A549 (cell line): ENCODE measurements around the gene ANKFY1. TPM values are rescaled to one million over a fixed set of nuclear protein-coding genes. Genes with fewer than 3 reads are reported as not detected.

ENCODE experiments used
- ATAC-seq, 2 experiments: fragments of 200-7000 bp in 1 of 2; fragments of >200 bp in 1 of 2; cut with Nextera tagmentation in 1 of 2; cut with Tn5 transposase in 1 of 2; 3 replicates each; pipeline versions ENCODE4 v1.8.0 to v1.9.1; 2018 to 2020; ENCODE audit warnings: mild to moderate bottlenecking in 1 of 2, moderate library complexity in 1 of 2
- CTCF ChIA-PET: fragments of 300-600 bp; sonication (Branson Sonifier 250); formaldehyde crosslinking; extraction: SDS; loops from one replicate; lab custom pipeline; 2021; ENCODE audit warnings: antibody characterized with exemption, inconsistent platforms; lab: Yijun Ruan, JAX
- POLR2A ChIA-PET: fragments of 350-600 bp; formaldehyde crosslinking; extraction: SDS; loops from one replicate; lab custom pipeline; 2021; ENCODE audit warnings: antibody characterized with exemption, inconsistent platforms; lab: Yijun Ruan, JAX
- DNase-seq, 2 experiments: peaks; one replicate each; pipeline versions ENCODE4 v3.0.0 to v3.0.0-alpha.2; 2011 to 2016; ENCODE audit warnings: low read depth in 1 of 2, low spot score in 1 of 2
- FAIRE-seq: peaks from 2 replicates; lab custom pipeline; 2011; peaks lifted over from hg19 to GRCh38; lab: Jason Lieb, UNC
- H3K27ac ChIP-seq, 2 experiments: fragments of >200 bp; sonication (Bioruptor Twin); formaldehyde crosslinking; 3 replicates each; pipeline ENCODE4 v1.5.1; 2016 to 2017
- H3K4me1 ChIP-seq: fragments of >200 bp; sonication (Bioruptor Twin); formaldehyde crosslinking; 3 replicates; pipeline ENCODE4 v1.6.1; 2016
- H3K4me2 ChIP-seq: fragments of >200 bp; sonication (Bioruptor Twin); formaldehyde crosslinking; 3 replicates; pipeline ENCODE4 v1.6.1; 2016
- H3K4me3 ChIP-seq: fragments of >200 bp; sonication (Bioruptor Twin); formaldehyde crosslinking; 3 replicates; pipeline ENCODE4 v1.5.1; 2016
- H3K9me3 ChIP-seq: fragments of >200 bp; sonication (Bioruptor Twin); formaldehyde crosslinking; 3 replicates; pipeline ENCODE4 v1.6.1; 2016
- CBX8 ChIP-seq: fragments of 200-600 bp; sonication (generic); IDR thresholded peaks from 2 replicates; pipeline ENCODE4 v1.6.1; 2016
- CHD4 ChIP-seq: fragments of 200-600 bp; sonication (generic); IDR thresholded peaks from 2 replicates; pipeline ENCODE4 v1.6.1; 2016; ENCODE audit warnings: antibody characterized with exemption, mild to moderate bottlenecking, borderline replicate concordance
- EHMT2 ChIP-seq: fragments of 200-600 bp; sonication (generic); IDR thresholded peaks from 2 replicates; pipeline ENCODE4 v1.6.1; 2016; ENCODE audit warnings: antibody characterized with exemption, low read depth, mild to moderate bottlenecking, moderate library complexity
- HEYL ChIP-seq: fragments of 250-450 bp; sonication (Bioruptor Pico); IDR thresholded peaks from 2 replicates; pipeline ENCODE4 v1.8.0; 2021; ENCODE audit warnings: mild to moderate bottlenecking, moderate library complexity
- KDM1A ChIP-seq: fragments of 200-600 bp; sonication (generic); IDR thresholded peaks from 2 replicates; pipeline ENCODE4 v1.6.1; 2016; ENCODE audit warnings: low read depth, mild to moderate bottlenecking
- NR3C1 ChIP-seq: fragments of >200 bp; sonication (Bioruptor Twin); formaldehyde crosslinking; IDR thresholded peaks from 3 replicates; pipeline ENCODE4 v1.6.1; 2017
- RAD21 ChIP-seq, 2 experiments: fragments of >200 bp in 1 of 2; sonication (Bioruptor Twin) in 1 of 2; formaldehyde crosslinking in 1 of 2; IDR thresholded peaks in 1 of 2; conservative IDR thresholded peaks in 1 of 2; 2 replicates in 1 of 2; 3 replicates in 1 of 2; pipeline ENCODE4 v1.6.1; 2012 to 2018; ENCODE audit warnings: inconsistent platforms in 1 of 2
- RARB ChIP-seq: fragments of 250-450 bp; sonication (Bioruptor Pico); IDR thresholded peaks from 2 replicates; pipeline ENCODE4 v1.8.0; 2021; ENCODE audit warnings: mild to moderate bottlenecking, moderate library complexity
- RFX5 ChIP-seq: fragments of 450-650 bp; IDR thresholded peaks from 2 replicates; pipeline ENCODE4 v1.7.1; 2014; ENCODE audit warnings: antibody characterized with exemption, mild to moderate bottlenecking, moderate library complexity
- RNF2 ChIP-seq: fragments of 200-600 bp; sonication (generic); IDR thresholded peaks from 2 replicates; pipeline ENCODE4 v1.6.1; 2016; ENCODE audit warnings: low read depth, mild to moderate bottlenecking, antibody characterized with exemption, moderate library complexity, borderline replicate concordance
- SREBF2 ChIP-seq: fragments of 450-650 bp; IDR thresholded peaks from 2 replicates; pipeline ENCODE4 v1.6.1; 2014; ENCODE audit warnings: mild to moderate bottlenecking, moderate library complexity
- ZFP36 ChIP-seq: fragments of 450-650 bp; IDR thresholded peaks from 2 replicates; pipeline ENCODE4 v1.6.1; 2014; ENCODE audit warnings: borderline replicate concordance; ENCODE audit not compliant: partially characterized antibody
- ZSCAN20 ChIP-seq: fragments of 250-450 bp; sonication (Bioruptor Pico); IDR thresholded peaks from 2 replicates; pipeline ENCODE4 v1.8.0; 2022; ENCODE audit warnings: mild to moderate bottlenecking, moderate library complexity
- WGBS: methylation state at CpG from one replicate; pipeline ENCODE4 v1.1.6; 2017; ENCODE audit errors: missing lambda C conversion rate; 5-methylcytosine and 5-hydroxymethylcytosine counted together
- polyA plus RNA-seq, 4 experiments: library from polyadenylated mRNA; depleted of rRNA in 3 of 4; stranded (reverse); fragments of >200 nt; fragmentation: RNase III in 1 of 4; extraction: RNeasy Plus Mini Kit Qiagen cat#74134 plus additional on column Dnase treatment in 1 of 4; gene quantifications; 2 replicates in 3 of 4; 3 replicates in 1 of 4; pipeline ENCODE4 v1.2.3, GENCODE V29; 2011 to 2017
- TF ChIP-seq, protein P1 (sequence below): fragments of 450-650 bp; IDR thresholded peaks from 2 replicates; pipeline ENCODE4 v1.6.1; 2014; ENCODE audit warnings: antibody characterized with exemption
- TF ChIP-seq, protein P2 (sequence below): fragments of 150-350 bp; IDR thresholded peaks from 2 replicates; pipeline ENCODE4 v1.6.1; 2014; ENCODE audit warnings: low read depth, mild to moderate bottlenecking, low read length
- TF ChIP-seq, protein P3 (sequence below): fragments of 250-450 bp; sonication (Bioruptor Pico); IDR thresholded peaks from 2 replicates; pipeline ENCODE4 v1.5.0; 2020; ENCODE audit warnings: low read depth, mild to moderate bottlenecking, moderate library complexity
- TF ChIP-seq, protein P4 (sequence below): fragments of >200 bp; sonication (Bioruptor Twin); formaldehyde crosslinking; IDR thresholded peaks from 2 replicates; pipeline ENCODE4 v1.6.1; 2016
- TF ChIP-seq, protein P5 (sequence below): fragments of 200-600 bp; sonication (generic); IDR thresholded peaks from 2 replicates; pipeline ENCODE4 v1.6.1; 2016; ENCODE audit warnings: antibody characterized with exemption, mild to moderate bottlenecking, moderate library complexity

Gene ANKFY1
- polyA plus RNA-seq, 2 of the 4 experiments (the other 2 are of a cell fraction) = 28.5 to 51.7 TPM

DNA sequence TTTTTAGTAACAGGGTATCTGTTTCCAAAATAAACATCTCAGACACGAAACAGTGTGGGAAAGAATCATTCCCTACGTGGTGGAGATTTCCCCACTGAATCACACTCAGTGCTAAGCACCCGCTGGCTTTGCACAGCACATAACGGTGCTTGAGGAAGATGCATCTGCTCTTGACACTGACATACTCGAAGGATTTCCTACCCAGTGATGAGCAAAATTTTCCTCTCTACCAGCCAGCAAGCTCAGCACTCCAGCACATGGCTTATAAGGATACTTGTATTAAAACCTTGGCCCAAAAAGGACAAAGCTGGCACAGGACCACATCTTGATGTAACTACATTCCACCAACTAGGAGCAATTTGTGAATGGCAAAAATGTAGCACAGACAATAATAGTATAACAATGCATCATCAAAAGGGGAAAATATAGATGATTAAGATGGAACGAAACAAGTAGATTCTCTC, 59.0 kb downstream of the ANKFY1 start:
- no peak overlapping the region for H3K4me3 ChIP-seq
- DNase-seq (no peak), ATAC-seq (no peak; a peak in 1 of 6 replicates), FAIRE-seq (peak; percentile 84)
- 78% methylated on average over 6 of the region's 6 CpGs for WGBS
- no peak overlapping the region for H3K27ac ChIP-seq
- TF ChIP-seq CBX8 (no peak), EHMT2 (no peak), RNF2 (no peak)
- POLR2A ChIA-PET = no interaction called here
- H3K9me3 ChIP-seq = no peaks in the 10 kb centered on the region
- no peaks in the 10 kb centered on the region for H3K4me1 ChIP-seq
- H3K4me2 ChIP-seq = no peak overlapping the region
- CTCF ChIA-PET = interaction anchor here (1.7 to 13.7 kb wide), 3 partner anchors 8 to 211 kb away, joined by 3 to 157 read pairs (median 134); no protein-coding TSS in a partner anchor

DNA sequence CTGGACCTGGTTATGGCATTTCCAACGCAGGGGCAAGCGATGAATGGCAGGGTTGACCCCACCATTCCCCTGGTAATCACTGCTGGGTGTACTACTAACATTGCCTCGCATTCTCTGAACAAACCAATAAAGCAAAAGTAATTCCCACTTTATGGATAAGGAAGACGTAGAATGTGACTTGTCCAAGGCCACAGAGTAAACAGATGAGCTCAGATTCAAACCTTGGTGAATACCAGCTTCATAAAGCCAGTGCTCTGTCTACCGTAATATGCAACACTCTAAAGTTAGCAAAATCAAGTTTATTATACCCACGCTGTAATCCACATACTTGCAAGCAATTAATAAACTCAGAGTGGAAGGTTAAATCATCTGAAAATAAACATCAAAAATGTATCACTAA, 59.6 kb downstream of the ANKFY1 start:
- TF ChIP-seq ZSCAN20 (no peak), RARB (CRISPR knock-in tag) (no peak), ZFP36 (no peak), RAD21 (conservative IDR thresholded peaks at IDR 0.05 in 1 of 2, IDR thresholded peaks at IDR 0.05 in 1 of 2) (no peak), RNF2 (no peak), HEYL (no peak), CHD4 (no peak), KDM1A (no peak), NR3C1 (no peak), RFX5 (no peak), SREBF2 (no peak)
- TF ChIP-seq, protein P1, sequence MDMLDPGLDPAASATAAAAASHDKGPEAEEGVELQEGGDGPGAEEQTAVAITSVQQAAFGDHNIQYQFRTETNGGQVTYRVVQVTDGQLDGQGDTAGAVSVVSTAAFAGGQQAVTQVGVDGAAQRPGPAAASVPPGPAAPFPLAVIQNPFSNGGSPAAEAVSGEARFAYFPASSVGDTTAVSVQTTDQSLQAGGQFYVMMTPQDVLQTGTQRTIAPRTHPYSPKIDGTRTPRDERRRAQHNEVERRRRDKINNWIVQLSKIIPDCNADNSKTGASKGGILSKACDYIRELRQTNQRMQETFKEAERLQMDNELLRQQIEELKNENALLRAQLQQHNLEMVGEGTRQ = no peak
- TF ChIP-seq, protein P2, sequence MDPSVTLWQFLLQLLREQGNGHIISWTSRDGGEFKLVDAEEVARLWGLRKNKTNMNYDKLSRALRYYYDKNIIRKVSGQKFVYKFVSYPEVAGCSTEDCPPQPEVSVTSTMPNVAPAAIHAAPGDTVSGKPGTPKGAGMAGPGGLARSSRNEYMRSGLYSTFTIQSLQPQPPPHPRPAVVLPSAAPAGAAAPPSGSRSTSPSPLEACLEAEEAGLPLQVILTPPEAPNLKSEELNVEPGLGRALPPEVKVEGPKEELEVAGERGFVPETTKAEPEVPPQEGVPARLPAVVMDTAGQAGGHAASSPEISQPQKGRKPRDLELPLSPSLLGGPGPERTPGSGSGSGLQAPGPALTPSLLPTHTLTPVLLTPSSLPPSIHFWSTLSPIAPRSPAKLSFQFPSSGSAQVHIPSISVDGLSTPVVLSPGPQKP = no peak
- TF ChIP-seq, protein P3, sequence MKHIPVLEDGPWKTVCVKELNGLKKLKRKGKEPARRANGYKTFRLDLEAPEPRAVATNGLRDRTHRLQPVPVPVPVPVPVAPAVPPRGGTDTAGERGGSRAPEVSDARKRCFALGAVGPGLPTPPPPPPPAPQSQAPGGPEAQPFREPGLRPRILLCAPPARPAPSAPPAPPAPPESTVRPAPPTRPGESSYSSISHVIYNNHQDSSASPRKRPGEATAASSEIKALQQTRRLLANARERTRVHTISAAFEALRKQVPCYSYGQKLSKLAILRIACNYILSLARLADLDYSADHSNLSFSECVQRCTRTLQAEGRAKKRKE (CRISPR knock-in tag) = no peak
- TF ChIP-seq, protein P4, sequence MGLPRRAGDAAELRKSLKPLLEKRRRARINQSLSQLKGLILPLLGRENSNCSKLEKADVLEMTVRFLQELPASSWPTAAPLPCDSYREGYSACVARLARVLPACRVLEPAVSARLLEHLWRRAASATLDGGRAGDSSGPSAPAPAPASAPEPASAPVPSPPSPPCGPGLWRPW = no peak
- TF ChIP-seq, protein P5, sequence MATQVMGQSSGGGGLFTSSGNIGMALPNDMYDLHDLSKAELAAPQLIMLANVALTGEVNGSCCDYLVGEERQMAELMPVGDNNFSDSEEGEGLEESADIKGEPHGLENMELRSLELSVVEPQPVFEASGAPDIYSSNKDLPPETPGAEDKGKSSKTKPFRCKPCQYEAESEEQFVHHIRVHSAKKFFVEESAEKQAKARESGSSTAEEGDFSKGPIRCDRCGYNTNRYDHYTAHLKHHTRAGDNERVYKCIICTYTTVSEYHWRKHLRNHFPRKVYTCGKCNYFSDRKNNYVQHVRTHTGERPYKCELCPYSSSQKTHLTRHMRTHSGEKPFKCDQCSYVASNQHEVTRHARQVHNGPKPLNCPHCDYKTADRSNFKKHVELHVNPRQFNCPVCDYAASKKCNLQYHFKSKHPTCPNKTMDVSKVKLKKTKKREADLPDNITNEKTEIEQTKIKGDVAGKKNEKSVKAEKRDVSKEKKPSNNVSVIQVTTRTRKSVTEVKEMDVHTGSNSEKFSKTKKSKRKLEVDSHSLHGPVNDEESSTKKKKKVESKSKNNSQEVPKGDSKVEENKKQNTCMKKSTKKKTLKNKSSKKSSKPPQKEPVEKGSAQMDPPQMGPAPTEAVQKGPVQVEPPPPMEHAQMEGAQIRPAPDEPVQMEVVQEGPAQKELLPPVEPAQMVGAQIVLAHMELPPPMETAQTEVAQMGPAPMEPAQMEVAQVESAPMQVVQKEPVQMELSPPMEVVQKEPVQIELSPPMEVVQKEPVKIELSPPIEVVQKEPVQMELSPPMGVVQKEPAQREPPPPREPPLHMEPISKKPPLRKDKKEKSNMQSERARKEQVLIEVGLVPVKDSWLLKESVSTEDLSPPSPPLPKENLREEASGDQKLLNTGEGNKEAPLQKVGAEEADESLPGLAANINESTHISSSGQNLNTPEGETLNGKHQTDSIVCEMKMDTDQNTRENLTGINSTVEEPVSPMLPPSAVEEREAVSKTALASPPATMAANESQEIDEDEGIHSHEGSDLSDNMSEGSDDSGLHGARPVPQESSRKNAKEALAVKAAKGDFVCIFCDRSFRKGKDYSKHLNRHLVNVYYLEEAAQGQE = no peak
- DNase-seq (no peak), FAIRE-seq (peak; percentile 7), ATAC-seq (no peak)
- Histone ChIP-seq H3K4me1 (no peaks in the 10 kb centered on the region), H3K27ac (no peak overlapping the region), H3K4me2 (no peak overlapping the region), H3K4me3 (no peak overlapping the region), H3K9me3 (no peaks in the 10 kb centered on the region)
- 94% methylated on average over 6 of the region's 6 CpGs for WGBS
- POLR2A ChIA-PET = no interaction called here
- CTCF ChIA-PET = interaction anchor here (11.9 to 13.7 kb wide), 2 partner anchors 9 to 211 kb away, joined by 134 to 157 read pairs; no protein-coding TSS in a partner anchor
